ENCODE data around the gene HNRNPR. TPM values are rescaled to one million over a fixed set of nuclear protein-coding genes. Genes with fewer than 3 reads are reported as not detected.
"Not testable (repeated sequence)": the region's sequence is repeated elsewhere in the genome, so short reads cannot be mapped to it uniquely, and the experiment has no call there.

Gene HNRNPR
- total and polyA plus RNA-seq, 9 of the 15 experiments (the other 6 are each of a cell fraction or from before 2014, with no cell fraction given), result 80.9 to 372 (median 301) TPM

GRCh38 chr1:23380236-23380635 lies 36.2 kb upstream of the HNRNPR start:
- in situ Hi-C loops (cut with MboI); H3K4me2 ChIP-seq (ENCODE audit: insufficient read depth, low read length); H3K36me3 ChIP-seq (ENCODE audit: control insufficient read depth, insufficient read depth, low read length); H4K20me1 ChIP-seq (replicated peaks; ENCODE audit: control insufficient read depth, insufficient read depth, low read length); intact Hi-C loops (cut with micrococcal nuclease); H3K27ac ChIP-seq (ENCODE audit: extremely low read depth, low read depth, low read length); H3K9me1 ChIP-seq (ENCODE audit: control insufficient read depth, insufficient read depth, low read length); FAIRE-seq; H3K27me3 ChIP-seq (ENCODE audit: control insufficient read depth in 2 of 2, insufficient read depth in 2 of 2, low read length in 2 of 2); H3K4me3 ChIP-seq; H3K9me3 ChIP-seq (replicated peaks; ENCODE audit: control insufficient read depth, insufficient read depth, low read depth, low read length); BruUV-seq (replicated peaks); H3K79me2 ChIP-seq (ENCODE audit: control insufficient read depth, insufficient read depth, low read length); CTCF ChIA-PET (ENCODE audit: low intra/inter-chr PET ratio); DNase-seq (ENCODE audit: extremely low read depth in 1 of 4, low spot score in 3 of 4): not testable (repeated sequence)
- POLR2A ChIA-PET, result interaction anchor here (0.8 to 1.2 kb wide), 2 partner anchors 9 to 12 kb away, joined by 3 to 4 read pairs; no protein-coding TSS in a partner anchor
- Histone ChIP-seq H2AFZ (ENCODE audit: low read depth, low read length) (peak overlapping the region; percentile 74), H3K4me1 (replicated peaks in 1 of 2; ENCODE audit: control insufficient read depth in 2 of 2, insufficient read depth in 2 of 2, low read length in 2 of 2) (peaks cover 26 to 38% of the 10 kb centered on the region in 2 experiments), H3K9ac (ENCODE audit: insufficient read depth in 1 of 2, low read depth in 2 of 2, low read length in 2 of 2) (peak overlapping the region; percentile 4 to 7; a peak in 1 of 4 replicates)
- TF ChIP-seq HDGF (IDR thresholded peaks at IDR 0.05) (0 out of 2 replicates have a peak, but pooled peaks have one; percentile 19), SMARCA5 (IDR thresholded peaks at IDR 0.05) (peak; percentile 61; the same call in 1 of the 2 replicates), MCM3 (IDR thresholded peaks at IDR 0.05) (peak; percentile 33; the same call in 1 of the 2 replicates)
- peak; percentile 21 for ATAC-seq
- 40% methylated on average over 4 of the region's 4 CpGs for WGBS (ENCODE audit: insufficient coverage, low coverage, missing lambda C conversion rate)

GRCh38 chr1:23376890-23377811 lies 33.1 kb upstream of the HNRNPR start:
- H3K9me3 ChIP-seq (replicated peaks; ENCODE audit: control insufficient read depth, insufficient read depth, low read depth, low read length), result no peaks in the 10 kb centered on the region
- H3K27me3 ChIP-seq (ENCODE audit: control insufficient read depth in 2 of 2, insufficient read depth in 2 of 2, low read length in 2 of 2), result no peaks in the 10 kb centered on the region
- peaks cover 4% of the 10 kb centered on the region; the same call in 1 of the 3 replicates for H3K36me3 ChIP-seq (ENCODE audit: control insufficient read depth, insufficient read depth, low read length)
- ATAC-seq (peak; percentile 82), DNase-seq (ENCODE audit: extremely low read depth in 1 of 4, low spot score in 3 of 4) (peak; percentile 39 to 67 (median 53)), FAIRE-seq (peak; percentile 90)
- H3K9me1 ChIP-seq (ENCODE audit: control insufficient read depth, insufficient read depth, low read length), result no peaks in the 10 kb centered on the region
- H3K4me1 ChIP-seq (replicated peaks in 1 of 2; ENCODE audit: control insufficient read depth in 2 of 2, insufficient read depth in 2 of 2, low read length in 2 of 2), result peaks cover 13 to 23% of the 10 kb centered on the region in 2 experiments
- H3K9ac ChIP-seq (ENCODE audit: insufficient read depth in 1 of 2, low read depth in 2 of 2, low read length in 2 of 2), result peak overlapping the region; percentile 32 to 51; a peak in 2 of 4 replicates
- 38% methylated on average over 19 of the region's 19 CpGs for WGBS (ENCODE audit: insufficient coverage, low coverage, missing lambda C conversion rate)
- H3K27ac ChIP-seq (ENCODE audit: extremely low read depth, low read depth, low read length), result peak overlapping the region; percentile 57
- in situ Hi-C loops (cut with MboI), result no loop called here
- H3K79me2 ChIP-seq (ENCODE audit: control insufficient read depth, insufficient read depth, low read length), result peaks cover under 1% of the 10 kb centered on the region; the same call in 1 of the 3 replicates
- BruUV-seq (replicated peaks), result no TSS peak
- H3K4me3 ChIP-seq, result no peak overlapping the region
- CTCF ChIA-PET (ENCODE audit: low intra/inter-chr PET ratio), result no interaction called here
- peak overlapping the region; percentile 68 for H3K4me2 ChIP-seq (ENCODE audit: insufficient read depth, low read length)
- no peaks in the 10 kb centered on the region for H4K20me1 ChIP-seq (replicated peaks; ENCODE audit: control insufficient read depth, insufficient read depth, low read length)
- H2AFZ ChIP-seq (ENCODE audit: low read depth, low read length), result peak overlapping the region; percentile 81
- intact Hi-C loops (cut with micrococcal nuclease), result no loop called here
- POLR2A ChIA-PET, result interaction anchor here (0.7 to 1.6 kb wide), 4 partner anchors 9 to 106 kb away, joined by 3 to 7 read pairs (median 4); partner anchors contain the start of gene HNRNPR
- TF ChIP-seq REST (IDR thresholded peaks at IDR 0.05; ENCODE audit: borderline replicate concordance) (peak; percentile 90), REST (CRISPR knock-in tag; IDR thresholded peaks at IDR 0.05; ENCODE audit: low read depth) (no peak), L3MBTL2 (IDR thresholded peaks at IDR 0.05) (peak; percentile 61; the same call in 1 of the 2 replicates)

Measured in K562 (cell line).